DMS153 treated with DMSO at 0.1 percent for 48 hours (cell line): ENCODE measurements around the gene DOCK1.
A peak's percentile ranks its signal among the peaks of the same experiment; 100 is the strongest.
"Not testable (repeated sequence)": the region's sequence is repeated elsewhere in the genome, so short reads cannot be mapped to it uniquely, and the experiment has no call there.

Experiments
- DNase-seq: peaks from one replicate; lab custom pipeline; 2025; ENCODE audit not compliant: unreplicated experiment; lab: John Stamatoyannopoulos, UW

The DOCK1 gene

GRCh38 chr10:127299192-127299591 is 394.0 kb downstream of the DOCK1 start:
- DNase-seq, result not testable (repeated sequence)

- DNase-seq, result no peak
Observed at GRCh38 chr10:127299956-127300689, 394.9 kb downstream of the DOCK1 start.

- DNase-seq, result peak; percentile 53
Observed at GRCh38 chr10:127300868-127301321, 395.7 kb downstream of the DOCK1 start.

GRCh38 chr10:127302343-127302742 is 397.1 kb downstream of the DOCK1 start:
- DNase-seq, result no peak

GRCh38 chr10:127303105-127303504 is 397.9 kb downstream of the DOCK1 start:
- no peak for DNase-seq

GRCh38 chr10:127303746-127304145 is 398.5 kb downstream of the DOCK1 start:
- no peak for DNase-seq

- DNase-seq, result no peak
Observed at GRCh38 chr10:127306479-127306878, 401.3 kb downstream of the DOCK1 start.

- DNase-seq, result no peak
Observed at GRCh38 chr10:127307338-127307737, 402.1 kb downstream of the DOCK1 start.

GRCh38 chr10:127308031-127308430 is 402.8 kb downstream of the DOCK1 start:
- DNase-seq, result no peak

- DNase-seq, result not testable (repeated sequence)
Observed at GRCh38 chr10:127309619-127310018, 404.4 kb downstream of the DOCK1 start.

- DNase-seq, result no peak
Observed at GRCh38 chr10:127310430-127310829, 405.2 kb downstream of the DOCK1 start.

GRCh38 chr10:127310923-127311322 is 405.7 kb downstream of the DOCK1 start:
- no peak for DNase-seq

GRCh38 chr10:127313996-127314700 is 408.9 kb downstream of the DOCK1 start:
- no peak for DNase-seq

GRCh38 chr10:127314797-127315196 is 409.6 kb downstream of the DOCK1 start:
- no peak for DNase-seq

- DNase-seq, result no peak
Observed at GRCh38 chr10:127315888-127316287, 410.7 kb downstream of the DOCK1 start.

- DNase-seq, result no peak
Observed at GRCh38 chr10:127318396-127318795, 413.2 kb downstream of the DOCK1 start.

- no peak for DNase-seq
Observed at GRCh38 chr10:127319271-127319670, 414.0 kb downstream of the DOCK1 start.

GRCh38 chr10:127319691-127320090 is 414.5 kb downstream of the DOCK1 start:
- DNase-seq, result no peak

- DNase-seq, result no peak
Observed at GRCh38 chr10:127320176-127320575, 414.9 kb downstream of the DOCK1 start.

GRCh38 chr10:127322286-127322685 is 417.1 kb downstream of the DOCK1 start:
- no peak for DNase-seq

GRCh38 chr10:127325506-127325905 is 420.3 kb downstream of the DOCK1 start:
- DNase-seq, result no peak

GRCh38 chr10:127326883-127327282 is 421.7 kb downstream of the DOCK1 start:
- no peak for DNase-seq
